ENCODE results near the gene SLC25A26.

Gene SLC25A26

DNA sequence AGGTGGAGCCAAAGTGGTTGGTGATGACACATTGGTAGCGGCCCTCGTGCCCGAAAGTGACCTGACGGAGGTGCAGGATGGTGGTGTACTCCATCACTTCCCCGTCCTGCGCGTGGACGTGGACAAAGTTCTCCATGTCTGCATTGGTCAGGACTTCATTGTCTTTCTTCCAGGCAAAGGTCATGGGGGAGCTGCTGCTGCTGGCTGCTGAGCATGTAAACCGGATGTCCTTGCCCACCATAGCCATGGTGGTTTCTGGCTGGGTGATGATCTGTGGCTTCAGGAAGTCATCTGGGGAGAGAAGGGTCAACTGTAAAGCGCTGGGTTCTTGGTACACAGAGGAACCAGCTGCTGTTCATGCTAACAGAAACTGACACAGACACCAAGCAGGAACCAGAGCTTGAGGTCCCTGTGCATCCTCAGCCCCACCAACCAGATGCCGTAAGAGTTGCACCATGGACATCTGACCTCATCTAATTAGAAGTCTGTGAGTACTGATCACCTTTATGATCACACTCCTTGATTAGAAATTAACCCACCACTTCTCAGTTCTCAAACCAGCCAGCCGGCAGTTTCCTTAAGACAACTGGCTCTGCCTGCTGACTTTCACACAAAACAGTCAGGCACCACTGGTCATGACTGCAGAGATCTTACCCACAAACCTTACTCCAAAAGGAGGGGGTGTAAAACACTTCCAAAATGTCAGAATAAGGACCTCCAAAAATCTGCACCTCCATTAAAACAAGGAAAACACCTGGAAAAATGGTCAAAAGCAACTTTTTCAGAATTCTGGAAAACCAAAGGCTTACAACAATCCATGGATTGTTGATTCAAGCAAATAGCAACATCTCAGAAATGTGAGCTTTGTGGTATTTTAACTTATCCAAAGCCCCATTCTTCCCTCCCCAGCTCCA is 165.5 kb downstream of the SLC25A26 start:
- no peak overlapping the region for H3K27ac ChIP-seq
- TF ChIP-seq, protein P1, sequence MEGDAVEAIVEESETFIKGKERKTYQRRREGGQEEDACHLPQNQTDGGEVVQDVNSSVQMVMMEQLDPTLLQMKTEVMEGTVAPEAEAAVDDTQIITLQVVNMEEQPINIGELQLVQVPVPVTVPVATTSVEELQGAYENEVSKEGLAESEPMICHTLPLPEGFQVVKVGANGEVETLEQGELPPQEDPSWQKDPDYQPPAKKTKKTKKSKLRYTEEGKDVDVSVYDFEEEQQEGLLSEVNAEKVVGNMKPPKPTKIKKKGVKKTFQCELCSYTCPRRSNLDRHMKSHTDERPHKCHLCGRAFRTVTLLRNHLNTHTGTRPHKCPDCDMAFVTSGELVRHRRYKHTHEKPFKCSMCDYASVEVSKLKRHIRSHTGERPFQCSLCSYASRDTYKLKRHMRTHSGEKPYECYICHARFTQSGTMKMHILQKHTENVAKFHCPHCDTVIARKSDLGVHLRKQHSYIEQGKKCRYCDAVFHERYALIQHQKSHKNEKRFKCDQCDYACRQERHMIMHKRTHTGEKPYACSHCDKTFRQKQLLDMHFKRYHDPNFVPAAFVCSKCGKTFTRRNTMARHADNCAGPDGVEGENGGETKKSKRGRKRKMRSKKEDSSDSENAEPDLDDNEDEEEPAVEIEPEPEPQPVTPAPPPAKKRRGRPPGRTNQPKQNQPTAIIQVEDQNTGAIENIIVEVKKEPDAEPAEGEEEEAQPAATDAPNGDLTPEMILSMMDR (conservative IDR thresholded peaks at IDR 0.05), result no peak
- TF ChIP-seq ZFX (IDR thresholded peaks at IDR 0.05), result no peak

DNA sequence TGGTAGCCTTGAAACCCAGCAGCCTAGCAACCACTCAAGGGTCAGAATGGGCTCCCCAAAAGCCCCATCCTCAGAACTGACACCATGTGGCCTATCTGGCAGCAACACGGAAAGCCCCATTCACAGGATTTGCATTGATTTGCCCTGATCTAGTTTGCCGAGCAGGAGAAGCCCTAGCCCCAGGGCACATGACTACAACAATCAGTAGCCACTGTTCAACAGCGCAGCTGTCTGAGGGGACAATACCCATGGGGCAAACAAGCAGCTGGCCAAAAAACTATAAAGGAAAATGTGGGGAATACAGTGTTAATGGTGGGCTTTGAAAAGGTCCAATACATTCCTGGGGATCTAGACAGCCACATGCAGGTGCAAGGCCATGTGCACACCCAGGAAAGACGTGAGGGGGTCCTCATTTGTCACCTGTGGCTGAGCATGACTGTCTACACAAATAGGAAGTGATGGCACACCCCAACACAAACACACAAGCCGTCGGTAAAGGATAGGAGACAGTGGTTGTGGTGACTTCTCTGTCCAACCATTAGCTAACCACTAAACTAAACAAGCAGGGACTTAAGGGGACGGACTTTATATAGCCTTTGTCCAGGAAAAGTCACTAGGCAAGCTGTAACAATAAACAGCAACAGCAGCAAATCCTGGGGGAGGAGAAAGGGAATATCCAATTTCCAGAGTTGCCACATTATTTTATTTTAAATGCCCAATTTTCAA is 166.3 kb downstream of the SLC25A26 start:
- no peak overlapping the region for H3K27ac ChIP-seq
- TF ChIP-seq, protein P1 (conservative IDR thresholded peaks at IDR 0.05), result no peak

DNA sequence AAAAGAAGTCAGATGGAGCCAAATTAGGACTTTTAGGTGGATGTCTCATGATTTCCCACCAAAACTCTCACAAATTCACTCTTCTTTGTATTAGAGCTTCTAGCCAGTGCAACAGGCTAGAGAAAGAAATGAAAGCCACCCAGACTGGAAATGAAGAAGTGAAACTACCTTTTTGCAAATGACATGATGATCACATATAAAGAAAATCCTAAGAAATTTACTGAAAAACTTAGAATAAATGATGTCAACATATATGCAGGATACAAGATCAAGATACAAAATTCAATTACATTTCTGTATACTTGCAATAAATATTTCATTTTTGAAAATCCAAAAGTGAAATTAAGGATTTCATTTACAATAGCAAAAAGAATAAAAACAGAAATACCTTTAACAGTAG is 169.2 kb downstream of the SLC25A26 start:
- H3K27ac ChIP-seq, result no peak overlapping the region

DNA sequence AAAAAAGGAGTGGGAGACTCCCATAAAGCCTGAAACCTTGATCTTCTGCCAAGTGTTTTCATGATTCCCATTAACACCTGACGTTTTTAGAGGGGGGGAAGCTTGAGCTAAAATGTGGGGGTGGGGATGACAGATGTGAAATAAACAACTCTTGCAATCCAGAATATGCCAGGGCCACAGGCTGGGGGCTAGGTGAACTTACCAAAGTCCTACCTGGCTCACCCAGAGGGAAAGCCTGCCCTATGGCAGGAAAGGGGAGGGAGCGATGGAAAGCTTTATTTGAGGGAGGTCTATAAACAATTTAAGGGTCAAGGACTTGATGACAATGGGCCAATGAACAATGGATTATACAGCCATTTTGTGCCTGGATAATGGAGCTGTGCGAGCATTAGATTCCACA is 171.7 kb downstream of the SLC25A26 start:
- TF ChIP-seq, protein P1 (conservative IDR thresholded peaks at IDR 0.05), result no peak
- TF ChIP-seq ZFX (IDR thresholded peaks at IDR 0.05), result no peak
- H3K27ac ChIP-seq, result no peak overlapping the region

More for the DNA sequence above, 169.2 kb downstream of the SLC25A26 start:
- TF ChIP-seq, protein P1 (conservative IDR thresholded peaks at IDR 0.05), result no peak
- no peak for TF ChIP-seq ZFX (IDR thresholded peaks at IDR 0.05)

DNA sequence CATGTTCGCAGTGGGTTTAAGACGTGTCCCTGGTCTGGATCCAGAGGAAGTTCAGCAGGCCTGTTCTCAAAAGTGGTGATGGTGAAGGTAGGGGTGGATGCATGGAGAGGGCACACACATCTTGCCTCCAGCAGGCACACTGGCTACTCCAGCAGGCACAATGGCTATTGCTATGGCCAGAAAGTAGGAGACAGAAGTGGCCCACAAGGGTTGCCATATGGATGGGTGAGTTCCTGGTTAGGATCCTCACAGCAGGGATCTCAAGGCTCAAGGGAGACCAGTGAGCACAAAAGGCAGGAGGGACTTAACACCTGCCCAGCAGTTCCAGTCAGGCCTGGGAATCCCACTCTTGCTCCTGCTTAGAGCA is 172.1 kb downstream of the SLC25A26 start:
- no peak overlapping the region for H3K27ac ChIP-seq
- TF ChIP-seq ZFX (IDR thresholded peaks at IDR 0.05), result no peak
- TF ChIP-seq, protein P1 (conservative IDR thresholded peaks at IDR 0.05), result no peak

DNA sequence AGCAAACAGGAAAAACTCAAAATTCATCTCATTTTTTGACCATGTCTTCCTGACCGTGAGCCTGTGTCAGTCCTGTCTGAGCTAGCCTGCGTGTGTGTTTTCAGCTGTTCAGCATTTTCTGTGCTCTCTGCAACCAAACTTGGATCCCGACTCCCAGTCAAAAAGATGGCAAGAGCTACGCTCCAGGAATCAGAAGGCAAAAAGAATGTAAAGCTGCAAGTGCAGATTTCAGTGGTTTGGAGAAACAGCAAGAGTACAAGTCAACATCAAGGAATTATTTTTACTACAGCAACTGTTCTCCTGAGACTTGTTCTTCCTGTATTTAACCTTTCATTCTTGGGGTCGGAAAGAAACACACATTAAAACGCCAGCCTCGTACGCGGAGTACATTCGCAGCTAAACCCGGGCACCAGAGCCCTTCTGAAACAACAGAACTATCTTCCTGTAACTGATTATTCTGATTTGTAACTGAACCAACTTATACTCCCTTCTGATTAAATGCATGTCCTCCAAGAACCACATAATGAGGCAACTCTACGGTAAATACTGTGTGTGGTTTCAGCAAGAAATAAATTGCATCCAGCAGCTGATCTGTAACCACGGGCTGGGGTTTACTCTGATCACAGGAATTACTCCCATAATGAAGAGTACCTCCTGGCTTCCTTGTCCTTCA is 172.7 kb downstream of the SLC25A26 start:
- TF ChIP-seq ZFX (IDR thresholded peaks at IDR 0.05), result no peak
- TF ChIP-seq, protein P1 (conservative IDR thresholded peaks at IDR 0.05), result no peak
- no peak overlapping the region for H3K27ac ChIP-seq

Measured in C4-2B (cell line).